Measurements from ENCODE around the gene WNT3. TPM values are rescaled to one million over a fixed set of nuclear protein-coding genes. Genes with fewer than 3 reads are reported as not detected.

WNT3 gene
- total and polyA plus RNA-seq, 4 donors, result 0.19 to 4.3 (median 2.7) TPM

- H3K27me3 ChIP-seq (ENCODE audit: control insufficient read depth in 4 of 4, insufficient read depth in 4 of 4, low read length in 3 of 4), result no peaks in the 10 kb centered on the region
- H3K9ac ChIP-seq (ENCODE audit: low read depth in 1 of 2, low read length in 2 of 2), result no peak overlapping the region
- H3K36me3 ChIP-seq (ENCODE audit: control insufficient read depth in 4 of 4, insufficient read depth in 3 of 4, low read depth in 1 of 4, low read length in 3 of 4), result no peaks in the 10 kb centered on the region
- H3K4me3 ChIP-seq (ENCODE audit: low read depth in 1 of 3, low read length in 3 of 3), result no peak overlapping the region
- no peaks in the 10 kb centered on the region for H3K4me1 ChIP-seq (ENCODE audit: control insufficient read depth in 4 of 4, insufficient read depth in 4 of 4, low read length in 3 of 4)
- H3K9me3 ChIP-seq (ENCODE audit: control insufficient read depth in 4 of 4, low read length in 3 of 4), result no peaks in the 10 kb centered on the region
- no peak overlapping the region for H3K27ac ChIP-seq (ENCODE audit: low read depth in 1 of 2, low read length in 2 of 2)
- no peak for TF ChIP-seq NR2F2 (IDR thresholded peaks at IDR 0.05)
- TF ChIP-seq YY1 (IDR thresholded peaks at IDR 0.05), result no peak
- no peak for TF ChIP-seq RAD21 (IDR thresholded peaks at IDR 0.05)
- TF ChIP-seq GABPA (IDR thresholded peaks at IDR 0.05 in 1 of 2, conservative IDR thresholded peaks at IDR 0.05 in 1 of 2), result no peak
- no peak for TF ChIP-seq FOXA1 (IDR thresholded peaks at IDR 0.05)
- TF ChIP-seq FOXA2 (IDR thresholded peaks at IDR 0.05), result no peak
- no peak for TF ChIP-seq ZBTB33 (IDR thresholded peaks at IDR 0.05)
- TF ChIP-seq RXRA (IDR thresholded peaks at IDR 0.05), result no peak
- TF ChIP-seq HNF4G (IDR thresholded peaks at IDR 0.05), result no peak
- no peak for TF ChIP-seq TAF1 (conservative IDR thresholded peaks at IDR 0.05)
- no peak for TF ChIP-seq HNF4A (conservative IDR thresholded peaks at IDR 0.05)
- TF ChIP-seq JUND (IDR thresholded peaks at IDR 0.05), result no peak
- TF ChIP-seq CTCF (IDR thresholded peaks at IDR 0.05; ENCODE audit: low read depth, low read length, missing input control), result no peak
- TF ChIP-seq MAX (IDR thresholded peaks at IDR 0.05), result no peak
- no peak for TF ChIP-seq REST (IDR thresholded peaks at IDR 0.05)
- peak; percentile 44 for DNase-seq (ENCODE audit: low spot score)
- 55% methylated on average over 13 of the region's 13 CpGs for WGBS
These were observed 44.5 kb upstream of the WNT3 start for GRCh38 chr17:46862949-46863348.

GRCh38 chr17:46859996-46860395, 41.5 kb upstream of the WNT3 start:
- no peak overlapping the region for H3K27ac ChIP-seq (ENCODE audit: low read depth in 1 of 2, low read length in 2 of 2)
- WGBS, result 90% methylated on average over 5 of the region's 5 CpGs
- no peak for DNase-seq (ENCODE audit: low spot score)
- no peak overlapping the region for H3K4me3 ChIP-seq (ENCODE audit: low read depth in 1 of 3, low read length in 3 of 3)
- no peaks in the 10 kb centered on the region for H3K4me1 ChIP-seq (ENCODE audit: control insufficient read depth in 4 of 4, insufficient read depth in 4 of 4, low read length in 3 of 4)
- TF ChIP-seq EGR1 (IDR thresholded peaks at IDR 0.05; ENCODE audit: low read depth in 2 of 2), result no peak
- H3K27me3 ChIP-seq (ENCODE audit: control insufficient read depth in 4 of 4, insufficient read depth in 4 of 4, low read length in 3 of 4), result no peaks in the 10 kb centered on the region
- H3K9ac ChIP-seq (ENCODE audit: low read depth in 1 of 2, low read length in 2 of 2), result no peak overlapping the region
- no peaks in the 10 kb centered on the region for H3K36me3 ChIP-seq (ENCODE audit: control insufficient read depth in 4 of 4, insufficient read depth in 3 of 4, low read depth in 1 of 4, low read length in 3 of 4)
- H3K9me3 ChIP-seq (ENCODE audit: control insufficient read depth in 4 of 4, low read length in 3 of 4), result no peaks in the 10 kb centered on the region
